Fibroblast of skin of right biceps (primary cell): ENCODE data around the gene C5.
A peak's percentile ranks its signal among the peaks of the same experiment; 100 is the strongest.

ENCODE experiments used
- DNase-seq: peaks from one replicate; pipeline ENCODE4 v3.0.0-alpha.2; 2013

Gene C5

GRCh38 chr9:120938851-120939250, 111.2 kb downstream of the C5 start:
- DNase-seq = no peak

- peak; percentile 57 for DNase-seq
Observed at GRCh38 chr9:120937596-120937995, 112.5 kb downstream of the C5 start.

DNA sequence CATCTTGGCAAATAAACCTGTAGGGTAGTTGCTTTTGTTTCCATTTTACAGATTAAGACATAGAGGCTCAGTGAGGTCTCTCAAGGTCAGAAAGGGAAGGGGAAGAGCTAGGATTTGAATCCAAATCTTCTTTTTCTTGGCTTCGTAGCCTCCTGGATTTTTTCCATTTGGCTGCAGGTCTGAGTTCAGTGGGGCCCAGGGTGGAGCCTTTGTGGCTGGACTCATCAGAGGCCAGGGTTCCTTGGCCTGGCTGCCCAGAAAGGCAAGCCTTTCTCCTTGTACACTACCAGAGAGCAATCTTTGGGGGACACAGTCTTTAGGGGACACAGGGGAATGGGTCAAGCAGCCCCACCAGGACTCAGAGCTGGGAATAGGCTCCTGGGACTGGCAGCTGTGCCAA, 112.9 kb downstream of the C5 start:
- DNase-seq = no peak

GRCh38 chr9:120936764-120937122, 113.3 kb downstream of the C5 start:
- DNase-seq = no peak

GRCh38 chr9:120936011-120936763, 113.9 kb downstream of the C5 start:
- peak; percentile 96 for DNase-seq

DNA sequence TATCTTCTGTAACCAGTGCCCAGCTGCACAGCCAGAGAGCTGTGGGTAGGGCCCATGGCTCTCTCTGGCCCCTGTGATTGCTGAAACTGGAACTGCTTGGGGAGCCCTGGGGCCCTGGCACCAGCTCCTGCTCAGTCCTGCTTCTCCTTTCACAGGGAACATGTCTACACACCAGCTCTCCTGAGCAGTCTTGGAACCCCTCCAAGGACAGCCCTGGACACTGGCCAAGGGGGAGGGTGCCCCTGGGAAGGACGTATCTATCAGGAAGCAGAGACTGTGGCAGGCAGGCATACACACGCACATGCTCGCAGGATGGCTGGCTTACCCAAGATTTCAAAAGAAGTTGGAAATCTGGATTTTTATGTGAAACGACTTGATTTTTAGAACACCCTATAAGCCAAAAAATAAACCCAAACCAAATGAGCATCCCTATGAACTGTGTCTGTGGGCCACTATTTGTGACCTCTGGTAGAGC, 114.7 kb downstream of the C5 start:
- DNase-seq = peak; percentile 94

- DNase-seq = no peak
Observed at GRCh38 chr9:120934281-120934680, 115.8 kb downstream of the C5 start.

GRCh38 chr9:120933310-120934055, 116.6 kb downstream of the C5 start:
- no peak for DNase-seq

- DNase-seq = no peak
Observed at GRCh38 chr9:120932086-120932823, 117.8 kb downstream of the C5 start.

DNA sequence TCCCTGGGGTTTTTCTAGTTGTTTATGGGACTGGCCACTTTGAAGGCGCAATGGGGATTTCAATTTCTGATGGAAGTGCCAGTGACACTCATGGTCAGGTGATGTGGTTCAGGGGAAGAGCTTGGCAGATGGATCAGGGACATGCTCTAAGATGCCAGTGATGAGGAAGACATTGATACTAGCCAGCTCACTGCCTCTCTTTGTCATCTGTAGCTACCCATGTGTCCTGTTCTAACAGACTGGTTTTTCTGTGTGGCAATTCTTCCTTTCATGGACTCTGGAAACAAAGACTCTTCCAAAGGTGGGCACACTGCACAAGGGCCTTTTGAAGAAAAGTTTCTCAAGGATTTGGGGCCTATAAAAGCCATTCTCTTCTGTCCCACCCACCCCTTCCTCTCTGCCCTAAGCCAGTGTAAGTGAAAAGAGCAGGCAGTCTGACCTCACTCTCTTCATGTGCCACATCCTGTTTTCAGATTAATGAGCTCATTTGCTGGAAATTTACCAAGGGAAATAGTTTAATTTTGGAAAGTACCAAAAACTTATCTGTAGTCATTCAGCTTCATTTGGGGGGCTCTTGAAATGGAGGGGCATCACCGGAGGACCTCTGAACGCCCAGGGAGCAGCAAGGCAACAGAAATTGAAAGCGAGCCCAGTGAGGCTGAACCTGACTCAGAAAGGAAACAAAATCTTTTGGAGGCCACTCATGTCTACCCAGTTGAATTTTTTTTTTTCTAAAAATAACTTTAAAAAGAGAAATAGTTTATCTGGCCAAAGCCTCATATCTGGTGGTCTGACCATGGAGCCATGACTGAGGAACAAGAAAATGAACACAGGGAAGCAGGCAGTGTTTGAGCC, 118.6 kb downstream of the C5 start:
- peak; percentile 77 for DNase-seq

DNA sequence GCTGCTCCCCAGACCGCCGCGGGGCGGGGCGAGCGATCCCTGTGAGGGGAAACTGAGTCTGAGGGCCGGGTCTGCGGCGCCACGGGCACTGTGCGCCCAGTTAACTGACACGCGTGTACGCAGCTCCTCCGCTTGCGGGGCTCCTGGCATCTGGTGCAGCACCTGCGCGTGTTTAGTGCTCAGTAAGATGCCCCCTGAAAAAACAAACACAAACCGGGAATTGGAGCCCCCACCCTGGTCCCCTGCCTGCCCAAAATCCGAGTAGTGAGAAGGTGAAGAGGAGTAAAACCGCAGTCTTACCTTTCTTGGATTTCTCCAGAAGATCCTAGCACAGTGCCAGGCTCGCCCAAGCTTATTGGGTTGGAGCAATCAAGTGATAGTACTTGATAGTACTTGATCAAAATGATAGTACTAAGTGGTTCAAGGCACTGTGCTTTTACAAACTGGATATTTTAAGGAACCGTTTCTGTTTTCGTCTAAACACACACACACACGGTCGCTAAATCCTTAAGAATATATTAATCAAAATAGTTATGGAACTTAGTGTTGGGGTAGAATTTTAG, 120.8 kb downstream of the C5 start:
- no peak for DNase-seq

- DNase-seq = peak; percentile 62
Observed at GRCh38 chr9:120928483-120929228, 121.4 kb downstream of the C5 start.

- DNase-seq = no peak
Observed at GRCh38 chr9:120928015-120928482, 122.0 kb downstream of the C5 start.

DNA sequence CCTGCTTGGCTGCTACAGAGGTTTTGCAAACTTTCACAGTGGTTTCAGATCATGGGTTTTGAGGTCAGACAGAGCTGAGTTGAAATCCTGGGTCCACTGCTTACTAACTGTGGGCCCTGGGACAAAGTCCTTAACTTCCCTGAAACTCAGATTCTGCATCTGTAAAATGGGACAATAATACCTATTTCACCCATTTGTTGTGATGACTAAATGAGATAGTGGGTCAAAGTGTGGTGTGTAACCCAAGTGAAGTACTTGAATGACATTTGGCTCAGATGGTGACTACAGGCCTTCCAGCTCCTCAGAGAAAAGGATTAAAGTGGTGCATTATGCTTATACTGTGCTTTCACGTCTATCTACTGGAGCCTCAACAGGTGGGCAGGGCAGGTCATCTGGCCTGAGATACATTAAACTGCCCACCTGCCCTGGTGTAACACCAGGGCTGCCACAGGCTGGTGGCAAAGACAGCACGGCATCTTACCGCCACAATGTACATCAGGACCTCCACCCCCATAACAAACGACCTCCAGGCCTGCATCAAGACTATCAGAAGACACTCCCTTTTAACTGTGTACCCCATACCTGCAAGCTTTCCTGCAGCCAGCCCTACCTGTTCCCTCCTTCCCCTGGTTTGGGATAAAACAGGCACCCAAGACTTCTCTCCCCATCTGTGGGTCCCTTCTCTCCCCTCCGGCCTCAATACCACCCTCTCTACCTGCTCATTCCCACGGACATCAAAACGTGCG, 122.6 kb downstream of the C5 start:
- no peak for DNase-seq

DNA sequence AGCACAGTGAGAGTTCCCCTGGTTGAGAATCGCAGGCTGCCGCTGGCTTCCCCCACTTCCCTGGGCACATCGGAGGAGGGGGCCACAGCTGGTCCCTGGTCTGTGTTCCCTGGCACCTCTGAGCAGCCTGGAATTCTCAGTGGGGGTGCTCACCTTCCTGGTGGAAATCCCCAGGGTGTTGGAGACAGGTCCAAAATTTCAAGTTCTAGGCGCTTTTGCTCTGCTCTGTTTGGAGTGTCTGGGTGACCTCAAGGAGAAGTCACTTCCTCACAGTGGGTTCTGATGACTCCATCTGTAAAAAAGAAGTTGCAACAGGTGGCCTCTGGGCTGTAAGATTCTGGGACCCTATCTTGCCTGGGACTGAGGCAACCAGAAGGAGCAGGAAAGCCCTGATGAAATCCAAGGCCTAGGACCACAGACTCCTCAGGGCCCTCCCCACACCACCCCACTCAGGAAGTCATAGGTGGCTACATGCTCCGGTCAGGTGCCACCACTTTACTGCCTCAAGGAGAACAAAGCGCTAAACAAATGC, 123.6 kb downstream of the C5 start, which contains the start of gene TRAF1:
TSS of gene TRAF1 (minus strand) at position 400 of the 532 bp plus-strand sequence. CDS start 721 bp downstream, outside the sequence.
- DNase-seq = no peak

DNA sequence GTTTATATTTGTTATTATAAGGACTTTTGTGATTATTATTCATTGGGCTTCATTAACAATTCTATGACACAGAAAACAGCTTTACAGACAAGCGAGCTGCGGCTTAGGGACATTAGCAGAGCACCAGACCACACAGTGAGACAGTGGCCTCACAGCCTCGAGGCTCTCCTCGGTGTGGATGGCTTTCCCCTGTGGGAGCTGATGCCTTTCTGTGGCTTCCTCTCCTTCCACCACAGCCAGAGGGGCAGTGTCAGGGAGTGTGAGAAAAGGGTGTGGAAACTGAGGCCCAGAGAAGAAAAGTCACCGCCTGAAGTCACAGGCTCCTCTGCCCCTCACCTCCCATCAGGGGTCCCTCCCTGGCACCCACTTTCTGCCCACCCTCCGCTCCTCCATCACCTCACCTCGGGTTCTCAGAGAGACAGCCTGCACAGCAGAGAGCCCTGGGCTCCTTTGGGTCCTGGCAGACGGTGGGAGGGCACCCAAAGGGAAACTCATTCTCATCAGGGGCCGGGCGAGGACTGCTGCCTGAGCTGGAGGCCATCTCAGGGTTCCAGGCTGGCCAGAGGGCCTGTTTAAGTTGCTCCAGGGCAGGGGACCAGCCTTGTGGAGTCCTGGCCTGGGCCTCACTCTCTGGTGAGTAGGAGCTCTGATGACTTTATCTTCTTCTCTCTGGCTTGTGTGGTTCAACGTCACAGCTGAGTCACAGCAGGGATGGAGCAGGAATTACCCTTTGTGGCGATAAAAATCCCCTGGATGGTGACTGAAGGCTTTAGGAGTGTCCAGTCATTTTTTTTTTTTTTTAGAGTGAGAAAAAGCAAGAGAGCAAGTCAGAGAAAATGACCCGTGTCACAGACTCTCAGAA, 124.3 kb downstream of the C5 start:
- DNase-seq = peak; percentile 88

GRCh38 chr9:120924698-120925534, 125.2 kb downstream of the C5 start:
- no peak for DNase-seq

DNA sequence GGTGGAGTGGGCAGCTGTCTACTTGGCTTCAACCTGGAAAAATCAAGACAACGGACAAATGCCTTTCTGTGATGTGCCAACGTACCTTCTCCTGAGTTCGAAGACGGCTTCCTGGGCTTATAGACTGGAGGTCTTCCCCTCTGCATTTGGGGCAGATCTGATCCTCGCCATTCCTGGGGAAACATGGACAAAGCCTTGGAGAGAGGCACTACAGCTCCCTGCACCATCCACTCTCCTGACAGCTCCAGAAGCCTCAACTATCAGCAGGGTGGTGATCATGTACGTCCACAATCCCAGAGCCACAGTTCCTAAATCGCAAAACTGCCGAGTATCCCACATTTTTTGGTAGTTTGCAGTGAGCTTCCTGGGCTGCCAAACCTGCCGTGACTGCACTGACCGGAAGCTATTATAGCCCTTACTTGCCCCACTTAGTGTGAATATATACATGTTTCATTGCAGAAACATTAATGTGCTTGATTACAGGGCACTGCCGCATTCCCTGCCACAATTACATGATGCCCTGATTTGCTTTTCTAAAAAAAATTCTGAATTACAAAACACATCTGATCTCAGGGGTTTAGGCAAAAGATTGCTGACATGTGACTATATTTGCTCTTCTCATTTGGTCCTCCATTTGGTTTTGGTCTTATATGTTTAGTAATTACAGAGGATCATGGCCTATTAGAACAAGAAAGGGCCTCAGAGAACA, 126.3 kb downstream of the C5 start:
- no peak for DNase-seq
